Naive thymus-derived CD4-positive, alpha-beta T cell (primary cell): ENCODE results near the gene PCSK4. TPM values are rescaled to one million over a fixed set of nuclear protein-coding genes. Genes with fewer than 3 reads are reported as not detected.

Source experiments
- ATAC-seq: fragments of 150-1000 bp; cut with Tn5 transposase; 2 replicates; pipeline ENCODE4 v1.10.0; 2021; ENCODE audit warnings: mild to moderate bottlenecking, moderate library complexity
- CTCF ChIA-PET: fragments of 350-600 bp; sonication (Branson Sonifier 250); formaldehyde crosslinking; loops from one replicate; lab custom pipeline; 2021; ENCODE audit warnings: antibody characterized with exemption; lab: Charles Lee
- POLR2A ChIA-PET: fragments of 350-600 bp; sonication (Branson Sonifier 250); formaldehyde crosslinking; loops from one replicate; lab custom pipeline; 2021; ENCODE audit warnings: antibody characterized with exemption, inconsistent platforms; lab: Charles Lee
- DNase-seq, 9 donors: peaks; one replicate each; pipeline versions ENCODE4 v3.0.0 to v3.0.0-alpha.2; 2020 to 2022; ENCODE audit warnings: mixed read lengths in 1 of 9
- H3K27ac ChIP-seq: one replicate; pipeline ENCODE4 v1.7.0; 2013; ENCODE audit warnings: mild to moderate bottlenecking, low read depth, low read length, moderate library complexity
- H3K27me3 ChIP-seq, 2 donors: one replicate each; pipeline ENCODE4 v1.7.0; 2013; ENCODE audit warnings: low read length in 2 of 2, mild to moderate bottlenecking in 2 of 2, moderate library complexity in 2 of 2; ENCODE audit not compliant: control insufficient read depth in 2 of 2, insufficient read depth in 2 of 2
- H3K36me3 ChIP-seq, 3 experiments: 1 replicate in 2 of 3; 2 replicates in 1 of 3; pipeline ENCODE4 v1.7.0; 2013; ENCODE audit warnings: low read length in 3 of 3, mild to moderate bottlenecking in 3 of 3, moderate library complexity in 1 of 3; ENCODE audit not compliant: insufficient read depth in 3 of 3, control insufficient read depth in 2 of 3
- H3K4me1 ChIP-seq, 2 donors: one replicate each; pipeline ENCODE4 v1.7.0; 2013; ENCODE audit warnings: low read length in 2 of 2, mild to moderate bottlenecking in 2 of 2, moderate library complexity in 1 of 2; ENCODE audit not compliant: control insufficient read depth in 2 of 2, insufficient read depth in 2 of 2
- H3K4me3 ChIP-seq: 2 replicates; pipeline ENCODE4 v1.7.0; 2013; ENCODE audit warnings: mild to moderate bottlenecking, low read length
- H3K9me3 ChIP-seq, 3 experiments: 1 replicate in 2 of 3; 2 replicates in 1 of 3; pipeline ENCODE4 v1.7.0; 2013; ENCODE audit warnings: low read length in 3 of 3; ENCODE audit not compliant: control insufficient read depth in 2 of 3
- H3K27ac Mint-ChIP-seq, 9 donors: one replicate each; pipeline ENCODE4 v1.8.0; 2020 to 2022; ENCODE audit warnings: mixed read lengths in 9 of 9, mild to moderate bottlenecking in 8 of 9, moderate library complexity in 5 of 9, inconsistent platforms in 2 of 9
- H3K27me3 Mint-ChIP-seq, 5 donors: one replicate each; pipeline ENCODE4 v1.8.0; 2021 to 2022; ENCODE audit warnings: mixed read lengths in 5 of 5, mild to moderate bottlenecking in 1 of 5
- H3K36me3 Mint-ChIP-seq, 5 donors: one replicate each; pipeline ENCODE4 v1.8.0; 2020 to 2022; ENCODE audit warnings: mixed read lengths in 5 of 5, mild to moderate bottlenecking in 3 of 5, inconsistent platforms in 1 of 5
- H3K4me1 Mint-ChIP-seq, 7 donors: one replicate each; pipeline ENCODE4 v1.8.0; 2020 to 2022; ENCODE audit warnings: mixed read lengths in 7 of 7, mild to moderate bottlenecking in 3 of 7, inconsistent platforms in 1 of 7
- H3K4me3 Mint-ChIP-seq, 10 donors: one replicate each; pipeline ENCODE4 v1.8.0; 2020 to 2022; ENCODE audit warnings: mild to moderate bottlenecking in 10 of 10, mixed read lengths in 10 of 10, moderate library complexity in 6 of 10, inconsistent platforms in 2 of 10
- H3K9me3 Mint-ChIP-seq, 11 donors: one replicate each; pipeline ENCODE4 v1.8.0; 2020 to 2022; ENCODE audit warnings: mixed read lengths in 11 of 11, mild to moderate bottlenecking in 4 of 11, inconsistent platforms in 1 of 11, moderate library complexity in 1 of 11
- intact Hi-C, 2 donors: fragments of 100-400 bp; cut with micrococcal nuclease; formaldehyde crosslinking; loops; one replicate each; pipeline ENCODE4 v1.15.1; 2023
- polyA plus RNA-seq, 2 donors: library from polyadenylated mRNA; unstranded; fragments of 300-500 nt; fragmentation: Illumina TruSeq; gene quantifications; one replicate each; pipeline ENCODE4 v1.2.3, GENCODE V29; 2021
- total RNA-seq, 6 experiments: library from RNA in 5 of 6; stranded (reverse) in 5 of 6; gene quantifications; 1 replicate in 5 of 6; 2 replicates in 1 of 6; pipeline ENCODE4 v1.2.3 and lab custom pipeline; 2021 to 2026

Gene PCSK4
- total and polyA plus RNA-seq, 7 experiments from 2014 or later, result 0.64 to 10.8 (median 7.4) TPM

DNA sequence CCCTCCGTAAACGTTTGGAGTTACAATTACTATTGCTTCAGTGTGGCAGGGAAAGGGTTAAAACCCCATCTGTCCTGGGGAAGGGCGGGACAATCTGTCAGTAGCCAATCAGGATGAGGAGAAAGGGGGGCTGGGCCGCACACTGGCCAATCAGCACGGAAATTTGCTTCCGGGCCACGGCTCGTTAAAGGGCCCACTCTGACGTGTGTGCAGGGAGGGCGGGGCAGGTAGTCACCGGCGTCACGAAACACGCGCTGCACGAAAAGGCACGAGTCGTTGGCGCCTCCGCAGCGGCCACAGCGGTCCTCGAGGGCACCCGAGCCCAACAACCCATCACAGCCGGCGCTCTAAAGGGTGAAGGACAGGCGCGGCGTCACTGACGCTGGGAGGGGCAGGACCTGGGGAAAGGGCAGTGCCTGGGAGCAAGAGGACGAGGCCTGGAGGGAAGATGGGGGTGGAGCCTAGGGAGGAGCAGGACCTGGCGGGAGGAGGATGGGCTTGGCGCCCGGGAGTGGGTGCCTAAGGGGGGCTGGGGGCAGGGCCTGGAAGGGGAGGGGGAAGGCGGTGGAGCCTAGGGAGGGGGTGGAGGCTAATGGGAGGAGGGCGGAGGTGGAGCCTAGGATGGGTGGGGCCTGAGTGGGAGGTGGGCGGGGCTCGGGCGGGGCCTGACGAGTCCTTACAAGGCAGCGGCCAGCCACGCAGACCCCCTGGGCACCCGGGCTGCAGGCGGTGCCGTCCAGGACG, 17.8 kb upstream of the PCSK4 start:
- no peaks in the 10 kb centered on the region for H3K36me3 ChIP-seq
- H3K36me3 Mint-ChIP-seq, result peaks cover 0 to 3% (median 0%) of the 10 kb centered on the region in 5 donors
- peak; percentile 76 to 96 (median 94) for DNase-seq
- H3K27me3 ChIP-seq, result peaks cover 0 to 2% of the 10 kb centered on the region in 2 donors
- ATAC-seq, result peak; percentile 97
- peaks cover 4 to 18% of the 10 kb centered on the region in 2 donors for H3K4me1 ChIP-seq
- H3K27me3 Mint-ChIP-seq, result peaks cover 0 to 41% (median 2%) of the 10 kb centered on the region in 5 donors
- H3K9me3 ChIP-seq, result no peaks in the 10 kb centered on the region
- peak overlapping the region; percentile 75 to 92 (median 86) for H3K4me3 Mint-ChIP-seq
- H3K9me3 Mint-ChIP-seq, result peaks cover 0 to 5% (median 0%) of the 10 kb centered on the region in 11 donors
- CTCF ChIA-PET, result no interaction called here
- peaks cover 7 to 41% (median 27%) of the 10 kb centered on the region in 7 donors for H3K4me1 Mint-ChIP-seq
- H3K27ac Mint-ChIP-seq, result peak overlapping the region; percentile 87 to 96 (median 92)
- H3K4me3 ChIP-seq, result peak overlapping the region; percentile 48
- intact Hi-C loops, result loop anchor here (1.0 kb wide), 4 partner anchors 18 to 101 kb away; partner anchors contain the start of genes PCSK4 (in 2 of the 2), C19orf25 (in 1 of the 2), DAZAP1 (in 1 of the 2) and MBD3 (in 1 of the 2)
- POLR2A ChIA-PET, result no interaction called here
- H3K27ac ChIP-seq, result peak overlapping the region; percentile 79

DNA sequence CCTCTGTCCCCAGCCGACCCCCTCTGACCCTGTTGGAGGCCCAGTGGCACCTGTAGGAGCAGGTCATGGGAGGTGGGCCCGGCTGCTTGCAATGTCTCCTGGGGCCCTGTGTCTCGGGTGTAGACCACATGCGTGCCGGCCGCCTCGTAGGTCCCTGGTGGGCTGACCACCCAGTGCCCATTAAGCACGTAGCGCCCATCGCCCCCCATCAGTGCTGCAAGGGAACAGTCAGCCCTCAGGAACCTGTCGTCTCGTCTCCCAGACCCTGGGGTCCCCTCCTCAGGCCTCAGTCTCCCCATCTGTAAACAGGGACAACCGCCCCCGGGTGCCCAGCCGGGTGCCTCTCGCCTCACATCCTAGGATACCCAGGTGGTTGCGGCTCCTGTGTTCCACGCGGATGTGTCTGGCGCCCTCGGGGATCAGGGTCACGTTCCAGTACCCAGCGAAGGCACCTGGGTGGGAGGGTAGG, 17.1 kb upstream of the PCSK4 start:
- peaks cover 7 to 36% (median 25%) of the 10 kb centered on the region in 7 donors for H3K4me1 Mint-ChIP-seq

GRCh38 chr19:1505991-1506881, 16.1 kb upstream of the PCSK4 start:
- H3K9me3 Mint-ChIP-seq, result peaks cover 0 to 5% (median 0%) of the 10 kb centered on the region in 11 donors
- H3K27me3 Mint-ChIP-seq, result peaks cover 0 to 40% (median 4%) of the 10 kb centered on the region in 5 donors
- no peak for DNase-seq
- H3K27ac Mint-ChIP-seq, result peak overlapping the region in 4 of 9 donors; percentile 15 to 78 (median 62)
- H3K36me3 ChIP-seq, result no peaks in the 10 kb centered on the region
- peak overlapping the region in 4 of 10 donors; percentile 39 to 54 (median 49) for H3K4me3 Mint-ChIP-seq
- peaks cover 0 to 3% (median 0%) of the 10 kb centered on the region in 5 donors for H3K36me3 Mint-ChIP-seq
- intact Hi-C loops, result no loop called here
- ATAC-seq, result no peak
- ChIA-PET CTCF (interaction anchor here (1.0 kb wide), 1 partner anchor 15 kb away, joined by 3 read pairs; the partner anchor contains the start of gene REEP6), POLR2A (no interaction called here)
- H3K27me3 ChIP-seq, result peaks cover 0 to 5% of the 10 kb centered on the region in 2 donors
- H3K4me1 Mint-ChIP-seq, result peaks cover 7 to 29% (median 23%) of the 10 kb centered on the region in 7 donors
- no peak overlapping the region for H3K4me3 ChIP-seq
- H3K27ac ChIP-seq, result no peak overlapping the region
- no peaks in the 10 kb centered on the region for H3K9me3 ChIP-seq
- peaks cover 4 to 6% of the 10 kb centered on the region in 2 donors for H3K4me1 ChIP-seq

More for the DNA sequence above, 17.1 kb upstream of the PCSK4 start:
- Mint-ChIP-seq H3K9me3 (peaks cover 0 to 5% (median 0%) of the 10 kb centered on the region in 11 donors), H3K27me3 (peaks cover 0 to 42% (median 4%) of the 10 kb centered on the region in 5 donors), H3K36me3 (peaks cover 0 to 3% (median 0%) of the 10 kb centered on the region in 5 donors), H3K4me3 (peak overlapping the region in 5 of 10 donors; percentile 84 to 91 (median 87)), H3K27ac (peak overlapping the region in 5 of 9 donors; percentile 91 to 96 (median 94))
- ChIA-PET POLR2A (no interaction called here), CTCF (no interaction called here)
- no peak for DNase-seq
- no peaks in the 10 kb centered on the region for H3K9me3 ChIP-seq
- ATAC-seq, result no peak
- peaks cover 0 to 5% of the 10 kb centered on the region in 2 donors for H3K27me3 ChIP-seq
- intact Hi-C loops, result loop anchor here (1.0 kb wide), 4 partner anchors 17 to 100 kb away; partner anchors contain the start of genes PCSK4 (in 2 of the 2), C19orf25 (in 1 of the 2), DAZAP1 (in 1 of the 2) and MBD3 (in 1 of the 2)
- H3K4me3 ChIP-seq, result peak overlapping the region; percentile 48
- H3K4me1 ChIP-seq, result peaks cover 4 to 12% of the 10 kb centered on the region in 2 donors
- H3K27ac ChIP-seq, result peak overlapping the region; percentile 66
- H3K36me3 ChIP-seq, result no peaks in the 10 kb centered on the region

DNA sequence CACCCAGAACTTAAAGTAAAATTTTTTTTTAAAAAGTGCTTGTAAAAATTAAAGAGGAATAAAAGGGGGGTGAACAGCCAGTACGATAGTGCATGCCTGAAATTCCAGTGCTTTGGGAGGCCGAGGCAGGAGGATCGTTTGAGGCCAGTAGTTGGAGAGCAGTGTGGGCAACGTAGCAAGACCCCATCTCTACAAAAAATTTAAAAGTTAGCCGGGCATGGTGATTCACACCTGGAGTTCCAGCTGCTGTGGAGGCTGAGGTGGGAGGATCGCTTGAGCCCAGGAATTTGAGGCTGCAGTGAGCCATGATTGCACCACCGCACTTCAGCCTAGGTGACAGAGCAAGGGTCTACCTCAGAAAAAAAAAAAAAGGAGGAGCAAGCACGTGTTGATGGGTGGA, 14.9 kb upstream of the PCSK4 start:
- ATAC-seq (no peak), DNase-seq (no peak)
- H3K27ac Mint-ChIP-seq, result peak overlapping the region in 2 of 9 donors; percentile 55 to 63
- intact Hi-C loops, result no loop called here
- CTCF ChIA-PET, result interaction anchor here (0.6 to 1.0 kb wide), 3 partner anchors 14 to 280 kb away, joined by 3 to 5 read pairs (median 3); partner anchors contain the start of gene REEP6
- peaks cover 7 to 21% (median 18%) of the 10 kb centered on the region in 7 donors for H3K4me1 Mint-ChIP-seq
- H3K27ac ChIP-seq, result no peak overlapping the region
- H3K4me3 ChIP-seq, result no peak overlapping the region
- H3K27me3 ChIP-seq, result peaks cover 0 to 5% of the 10 kb centered on the region in 2 donors
- peaks cover 0 to 3% (median 0%) of the 10 kb centered on the region in 5 donors for H3K36me3 Mint-ChIP-seq
- H3K4me3 Mint-ChIP-seq, result peak overlapping the region in 1 of 10 donors; percentile 23
- no peaks in the 10 kb centered on the region for H3K36me3 ChIP-seq
- H3K9me3 Mint-ChIP-seq, result peaks cover 0 to 5% (median 0%) of the 10 kb centered on the region in 11 donors
- H3K4me1 ChIP-seq, result peaks cover 4 to 6% of the 10 kb centered on the region in 2 donors
- H3K27me3 Mint-ChIP-seq, result peaks cover 0 to 31% (median 4%) of the 10 kb centered on the region in 5 donors
- H3K9me3 ChIP-seq, result no peaks in the 10 kb centered on the region
- POLR2A ChIA-PET, result interaction anchor here (0.6 kb wide), 1 partner anchor 82 kb away, joined by 5 read pairs; no protein-coding TSS in a partner anchor

GRCh38 chr19:1503925-1504773, 14.0 kb upstream of the PCSK4 start:
- Mint-ChIP-seq H3K9me3 (peaks cover 0 to 5% (median 0%) of the 10 kb centered on the region in 11 donors), H3K4me1 (peaks cover 7 to 17% (median 15%) of the 10 kb centered on the region in 7 donors), H3K27ac (peak overlapping the region in 1 of 9 donors; percentile 34), H3K36me3 (peaks cover 0 to 3% (median 0%) of the 10 kb centered on the region in 5 donors), H3K4me3 (peak overlapping the region in 2 of 10 donors; percentile 25 to 33), H3K27me3 (peaks cover 0 to 26% (median 4%) of the 10 kb centered on the region in 5 donors)
- ChIA-PET POLR2A (interaction anchor here (0.6 kb wide), 1 partner anchor 83 kb away, joined by 5 read pairs; no protein-coding TSS in a partner anchor), CTCF (interaction anchor here (0.6 kb wide), 3 partner anchors 139 to 396 kb away, joined by 3 to 5 read pairs (median 3); no protein-coding TSS in a partner anchor)
- Histone ChIP-seq H3K36me3 (no peaks in the 10 kb centered on the region), H3K27ac (no peak overlapping the region), H3K27me3 (peaks cover 0 to 5% of the 10 kb centered on the region in 2 donors), H3K9me3 (no peaks in the 10 kb centered on the region), H3K4me3 (no peak overlapping the region), H3K4me1 (peaks cover 4 to 6% of the 10 kb centered on the region in 2 donors)
- no peak for ATAC-seq
- no peak for DNase-seq
- intact Hi-C loops, result loop anchor here (1.0 kb wide), 2 partner anchors 9 to 10 kb away; partner anchors contain the start of gene ADAMTSL5 (in 1 of the 2)
